Measurements from ENCODE around the gene GPER1.
"Not testable (repeated sequence)": the region's sequence is repeated elsewhere in the genome, so short reads cannot be mapped to it uniquely, and the experiment has no call there.

GPER1 gene

DNA sequence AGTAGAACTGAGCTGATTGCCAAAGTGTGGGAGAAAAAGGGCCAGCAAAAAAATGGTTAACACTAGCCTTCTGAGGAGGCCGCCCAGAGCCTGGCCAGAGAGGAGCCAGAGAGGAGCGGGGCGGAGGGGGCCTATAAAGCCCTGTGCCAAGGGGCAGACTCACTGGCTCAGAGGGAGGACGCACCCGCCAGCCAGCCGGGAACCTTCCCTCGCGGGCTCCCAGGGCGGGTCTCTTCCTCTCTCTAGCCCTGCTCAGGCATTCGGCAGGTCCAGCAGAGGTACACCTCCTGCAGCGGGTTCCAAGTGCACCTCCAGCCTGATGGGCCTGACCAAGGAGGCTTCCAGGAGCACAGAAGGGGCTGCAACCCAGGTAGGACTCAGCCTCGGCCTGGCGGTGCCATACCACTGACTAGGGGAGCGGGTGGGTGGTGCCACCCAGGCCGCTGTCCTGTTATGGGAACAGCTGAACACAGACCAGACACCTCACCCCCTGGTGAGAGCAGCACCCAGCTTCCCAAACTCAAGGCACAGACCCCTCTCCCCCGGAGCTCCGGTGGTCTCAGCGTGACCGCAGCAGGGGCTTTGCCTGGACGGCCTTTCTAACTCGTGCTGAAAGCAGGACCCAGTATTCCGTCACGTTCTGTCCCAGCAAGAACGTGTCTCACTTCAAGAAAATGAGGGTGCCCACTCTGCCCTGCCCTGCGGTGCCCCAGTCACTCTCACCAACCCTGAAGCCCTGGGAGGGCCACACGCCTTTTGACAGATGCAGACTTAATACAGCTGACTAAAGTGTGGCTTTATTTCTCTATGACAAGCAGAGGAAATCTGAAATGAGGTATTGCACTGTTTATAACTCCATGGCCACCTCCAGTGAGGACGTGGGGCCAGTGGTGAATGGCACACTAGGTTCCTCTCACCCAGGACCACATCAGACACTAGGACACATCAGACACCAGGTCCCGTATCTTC is at the start of gene GPER1:
GPER1 (plus strand) TSS at position 162 of the 969 bp plus-strand sequence. CDS start 3,616 bp downstream, outside the sequence.
- no peak for DNase-seq (ENCODE audit: low read depth in 2 of 2)

DNA sequence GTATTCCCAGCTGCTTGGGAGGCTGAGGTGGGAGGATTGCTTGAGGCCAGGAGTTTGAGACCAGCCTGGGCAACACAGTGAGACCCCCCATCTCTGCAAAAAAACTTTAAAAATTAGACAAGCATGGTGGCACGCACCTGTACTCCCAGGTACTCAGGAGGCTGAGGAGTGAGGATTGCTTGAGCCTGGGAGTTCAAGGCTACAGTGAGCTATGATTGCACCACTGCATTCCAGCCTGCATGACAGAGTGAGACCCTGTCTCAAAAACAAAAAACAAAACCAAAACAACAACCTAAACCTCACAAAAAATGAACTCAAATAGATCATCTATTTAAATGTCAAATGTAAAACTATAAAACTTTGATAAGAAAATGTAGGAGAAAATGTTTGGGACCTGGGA is 47.7 kb upstream of the GPER1 start:
- not testable (repeated sequence) for DNase-seq (ENCODE audit: low read depth in 2 of 2)

DNA sequence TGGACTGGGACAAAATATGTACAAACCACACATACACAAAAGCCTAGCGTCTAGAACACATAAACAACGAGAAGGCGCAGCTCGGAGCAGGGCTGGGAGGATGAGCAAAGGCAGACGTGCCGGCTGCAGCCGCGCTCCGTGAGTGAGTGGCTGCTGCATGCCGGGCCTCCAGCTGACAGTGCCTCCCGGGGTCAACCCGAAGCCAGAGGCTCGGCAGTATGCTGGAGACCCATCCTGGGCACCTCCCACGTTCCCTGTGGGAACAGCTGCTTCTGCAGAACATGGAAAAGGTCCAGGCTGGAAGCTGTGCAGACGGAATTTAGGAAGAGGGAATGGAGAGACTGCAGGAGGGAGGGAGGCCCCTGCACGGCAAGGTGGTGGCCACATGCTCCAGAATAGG is 47.1 kb upstream of the GPER1 start:
- DNase-seq (ENCODE audit: low read depth in 2 of 2): no peak

DNA sequence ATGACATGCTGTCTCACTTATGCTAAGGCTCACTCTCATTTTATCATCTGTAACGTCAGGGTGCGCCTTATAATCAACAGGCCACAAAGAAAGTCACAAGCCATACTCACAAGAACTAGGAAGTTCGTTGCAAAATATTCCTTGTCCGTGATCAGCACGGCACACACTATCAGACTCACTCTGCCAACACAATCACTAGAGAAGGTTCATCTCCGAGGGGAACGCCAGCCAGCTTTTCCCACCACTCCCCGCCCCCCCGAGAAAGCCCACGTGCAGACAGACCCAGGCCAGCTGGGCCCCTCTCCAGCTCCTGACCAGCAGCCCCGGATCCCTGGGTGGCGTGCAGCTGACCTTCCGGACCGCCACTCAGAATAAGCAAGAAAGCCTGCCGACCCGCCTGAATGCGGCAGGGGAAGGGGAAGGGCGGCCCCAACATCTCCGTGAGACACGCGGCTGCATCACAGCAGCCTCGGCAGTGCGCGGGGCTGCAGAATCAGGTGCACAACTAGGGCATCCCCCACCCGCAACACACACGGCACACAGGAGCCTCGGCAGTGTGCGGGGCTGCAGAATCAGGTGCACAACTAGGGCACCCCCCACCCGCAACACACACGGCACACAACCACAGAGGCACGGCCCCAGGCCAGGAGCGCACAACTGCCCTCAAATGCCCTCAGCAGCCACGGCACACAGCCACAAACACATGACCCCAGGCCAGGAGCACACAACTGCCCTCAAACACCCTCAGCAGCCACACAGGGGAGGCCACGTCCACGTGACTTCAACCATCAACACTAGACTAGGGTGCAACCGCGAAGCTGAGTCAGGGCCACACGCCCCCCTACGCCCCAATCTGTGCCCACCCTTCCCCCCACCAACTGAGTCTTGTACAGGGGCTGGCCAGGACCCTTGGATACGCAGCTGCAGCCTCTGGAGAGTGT is 46.1 kb upstream of the GPER1 start:
- no peak for DNase-seq (ENCODE audit: low read depth in 2 of 2)

DNA sequence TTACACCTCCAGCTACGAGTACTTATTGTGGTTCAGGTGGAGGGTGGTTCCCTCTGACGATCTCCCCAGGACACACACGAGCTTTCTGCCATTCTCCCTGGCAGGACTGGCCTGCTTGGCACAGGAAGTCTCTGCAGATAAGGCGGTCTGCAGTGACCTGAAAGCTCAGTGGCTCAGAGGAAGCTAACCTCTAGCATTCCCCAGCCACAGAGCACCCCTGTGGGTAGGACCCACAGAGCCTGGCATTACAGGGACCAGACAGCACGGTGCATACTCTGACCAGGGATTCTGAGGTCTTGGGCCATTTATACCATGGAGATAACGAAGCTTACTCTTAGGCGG is 45.5 kb upstream of the GPER1 start:
- DNase-seq (ENCODE audit: low read depth in 2 of 2): no peak

DNA sequence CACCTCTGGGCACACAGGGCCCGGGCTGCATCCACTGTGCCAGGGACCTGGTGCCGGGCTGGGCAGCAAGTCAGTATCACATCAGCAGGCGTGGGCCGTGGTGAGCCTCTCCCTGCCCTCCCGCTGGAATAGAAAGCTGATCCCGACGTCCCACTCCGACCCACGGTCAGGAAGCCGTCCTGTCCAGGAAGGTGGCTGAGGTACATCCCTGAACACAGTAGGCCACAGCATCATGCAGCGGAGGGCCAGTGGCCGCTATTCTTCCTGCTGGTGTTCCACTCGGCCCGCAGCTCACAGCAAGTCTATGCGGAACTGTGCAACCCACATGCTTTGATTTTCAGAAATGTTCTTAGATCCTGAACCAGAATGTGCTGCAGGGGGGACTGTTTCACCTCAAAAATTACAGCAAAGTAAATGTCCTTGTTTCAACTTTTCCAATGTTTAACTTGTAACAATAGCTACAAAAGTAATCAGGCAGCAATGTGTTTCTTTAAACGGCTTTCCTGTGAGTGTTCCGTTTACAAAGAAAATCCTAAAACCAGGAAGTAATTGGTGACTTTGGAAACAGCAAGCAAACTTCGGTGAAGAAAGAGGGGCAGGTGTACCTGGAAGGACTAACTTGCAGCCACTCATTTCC is 44.2 kb upstream of the GPER1 start:
- DNase-seq (ENCODE audit: low read depth in 2 of 2): no peak

DNA sequence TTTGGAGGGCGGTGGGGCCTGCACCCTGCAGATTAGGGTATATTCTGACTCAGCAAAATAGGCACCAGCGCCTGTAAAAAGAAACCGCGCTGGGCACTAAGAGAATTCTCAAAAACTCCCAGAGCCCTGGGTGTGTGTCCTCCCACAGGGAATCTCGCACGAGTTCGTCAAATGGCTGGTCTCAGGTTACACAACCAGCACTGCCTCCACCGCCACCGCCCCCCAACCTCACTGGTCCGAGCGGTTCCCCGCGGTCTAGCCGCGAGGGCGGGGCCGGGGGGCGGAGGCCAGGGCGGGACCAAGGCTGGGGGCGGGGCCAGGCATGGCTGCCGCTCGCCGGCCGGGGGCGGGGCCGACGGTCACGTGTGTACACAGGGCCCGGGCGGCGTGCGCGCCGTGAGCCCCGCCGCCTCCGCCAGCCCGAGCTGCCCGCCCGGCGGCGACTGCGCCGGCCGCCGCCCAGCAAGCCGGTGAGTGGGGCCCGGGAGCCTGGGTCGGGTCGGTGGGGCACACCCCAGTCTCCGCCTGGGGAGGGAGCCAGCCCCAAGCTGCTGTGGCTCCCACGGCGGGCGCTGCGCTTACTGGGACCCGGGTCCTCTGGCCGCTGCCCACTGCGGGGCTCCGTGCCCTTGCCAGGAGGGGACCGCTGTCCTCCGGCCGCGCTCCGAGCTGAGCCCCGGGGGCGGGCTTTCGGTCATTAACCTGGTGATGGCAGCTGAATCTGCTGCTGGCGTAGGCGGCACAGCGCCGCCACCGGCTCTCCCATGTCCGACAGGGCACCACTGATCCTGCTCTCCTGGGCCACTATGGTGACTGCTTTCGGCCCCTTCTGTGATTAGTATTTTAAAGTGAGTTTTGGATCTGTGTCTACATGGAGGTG is 43.5 kb upstream of the GPER1 start, which contains the start of gene GPR146:
GPR146 (plus strand) TSS at position 358 of the 880 bp plus-strand sequence. CDS start 12,970 bp downstream, outside the sequence.
- peak; percentile 94 to 95 for DNase-seq (ENCODE audit: low read depth in 2 of 2)

DNA sequence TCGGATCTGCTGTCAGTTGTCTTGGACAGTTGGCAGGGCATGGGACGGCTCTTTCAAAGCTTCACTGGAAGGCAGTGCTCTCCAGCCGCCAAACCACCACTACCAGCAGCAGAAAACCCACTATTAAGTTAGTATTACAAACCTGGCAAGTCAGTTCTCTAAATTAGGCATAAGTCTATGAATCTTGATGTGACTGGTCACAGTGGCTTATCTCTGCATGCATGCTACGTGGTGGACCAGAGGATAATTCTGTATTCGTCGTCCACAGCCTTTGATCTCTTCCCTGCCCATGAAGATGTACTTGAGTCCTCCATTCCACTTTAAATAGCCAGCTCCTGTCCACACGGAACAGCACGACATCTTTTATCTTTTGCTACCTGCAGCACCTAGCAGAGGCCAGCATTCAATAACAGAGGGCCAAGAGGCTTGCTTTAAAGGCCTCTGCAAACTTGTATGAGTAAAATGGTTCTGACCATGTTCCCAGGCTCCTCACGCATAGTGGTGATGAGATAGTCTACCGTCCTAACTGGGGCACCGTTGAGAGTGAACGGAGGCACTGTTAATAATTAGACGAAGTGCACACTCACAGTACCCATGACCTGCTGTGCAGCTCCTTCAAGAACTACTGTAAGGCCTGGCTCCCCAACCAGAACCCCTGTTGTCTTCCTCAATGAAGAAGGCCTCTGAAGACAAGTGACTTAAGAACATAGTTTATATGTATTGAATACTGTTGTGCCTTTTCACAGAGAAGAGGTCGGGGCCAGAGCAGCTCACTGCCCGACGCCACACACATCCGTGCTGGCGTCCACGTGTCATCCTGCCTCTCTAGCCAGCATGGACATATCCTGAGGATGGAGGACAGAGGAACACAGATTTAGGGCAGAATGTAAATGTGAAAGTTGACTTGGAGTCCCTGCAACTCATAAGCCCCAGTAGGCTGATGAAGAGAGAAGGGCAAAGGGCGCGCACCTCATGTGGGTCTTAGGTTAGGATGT is 42.5 kb upstream of the GPER1 start:
- no peak for DNase-seq (ENCODE audit: low read depth in 2 of 2)

DNA sequence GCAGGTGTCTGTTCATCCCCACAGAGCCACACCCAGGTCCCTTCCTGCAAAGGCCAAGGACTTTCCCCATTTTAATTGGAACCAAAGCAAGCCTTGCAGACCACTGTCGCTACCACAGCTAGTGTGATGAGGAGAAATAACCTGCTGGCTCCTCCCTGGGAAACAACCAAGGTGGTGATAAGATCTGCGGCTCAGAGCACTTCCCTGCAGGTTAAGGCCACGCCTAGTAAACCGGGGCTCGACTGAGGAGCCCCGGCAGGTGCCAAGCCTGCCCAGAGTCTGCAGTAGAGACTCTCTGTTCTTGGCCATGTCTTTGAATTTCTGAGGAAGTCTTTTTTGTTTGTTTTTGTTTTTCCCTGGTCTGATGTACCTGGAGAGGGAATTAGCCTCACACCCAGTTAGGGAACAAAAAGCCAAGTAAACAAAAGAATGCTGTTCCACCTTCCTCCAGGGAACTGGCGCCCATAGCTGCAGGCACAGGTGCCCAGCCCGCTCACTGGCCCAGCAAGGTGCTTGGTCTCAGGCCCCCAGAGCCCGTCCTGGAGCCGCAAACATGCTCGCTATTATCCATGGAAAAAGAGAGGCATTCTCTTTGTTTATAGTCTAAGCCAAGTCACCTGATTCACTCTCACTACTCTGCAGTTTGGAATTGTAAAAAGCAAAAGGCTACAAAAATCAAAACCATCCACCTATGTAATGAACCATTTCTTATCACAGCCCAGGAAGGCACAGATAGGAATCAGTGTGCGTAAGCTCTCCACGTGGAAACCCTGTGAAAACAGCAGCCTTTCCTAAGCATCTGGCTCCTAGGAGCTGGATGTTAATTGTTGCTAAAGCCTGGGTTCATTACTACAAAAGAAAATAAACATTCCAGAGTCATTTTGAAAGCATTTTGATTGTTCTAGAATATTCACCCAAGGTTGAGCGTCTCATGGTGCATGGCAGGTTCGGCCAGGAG is 40.9 kb upstream of the GPER1 start:
- DNase-seq (ENCODE audit: low read depth in 2 of 2): no peak

DNA sequence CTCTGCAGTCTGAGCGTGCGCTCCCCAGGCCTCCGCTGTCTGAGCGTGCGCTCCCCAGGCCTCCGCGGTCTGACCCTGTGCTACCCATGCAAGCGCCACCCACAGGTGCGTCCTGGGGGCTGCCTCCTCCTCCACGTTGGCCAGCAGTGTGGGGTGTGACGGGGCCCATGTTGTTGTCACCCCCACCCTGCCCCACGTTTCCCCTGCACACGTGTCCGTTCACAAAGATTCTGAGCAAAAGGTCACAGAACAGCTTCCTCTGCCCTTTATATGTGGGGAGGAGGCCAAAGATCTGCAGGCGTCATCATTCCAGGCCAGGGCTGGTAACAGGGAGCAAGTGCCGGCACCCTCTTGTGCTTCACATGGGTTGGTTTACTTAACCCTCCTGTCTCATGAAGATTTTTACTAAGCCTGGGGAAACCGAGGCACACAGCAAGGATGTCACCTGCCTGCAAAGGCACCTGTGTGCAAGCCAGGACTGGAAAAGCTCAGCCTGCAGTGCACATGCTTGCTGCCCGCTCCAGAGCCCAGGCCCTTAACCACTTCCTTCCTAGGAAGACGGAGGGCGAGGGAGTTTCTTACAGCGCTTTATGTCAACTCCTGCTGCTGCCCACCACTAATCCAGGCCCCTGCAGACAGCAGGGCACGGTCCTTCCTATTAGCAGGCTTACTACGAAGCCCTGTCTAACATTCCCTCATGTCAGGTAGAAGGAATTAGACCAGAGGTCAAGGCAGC is 38.7 kb upstream of the GPER1 start:
- no peak for DNase-seq (ENCODE audit: low read depth in 2 of 2)

DNA sequence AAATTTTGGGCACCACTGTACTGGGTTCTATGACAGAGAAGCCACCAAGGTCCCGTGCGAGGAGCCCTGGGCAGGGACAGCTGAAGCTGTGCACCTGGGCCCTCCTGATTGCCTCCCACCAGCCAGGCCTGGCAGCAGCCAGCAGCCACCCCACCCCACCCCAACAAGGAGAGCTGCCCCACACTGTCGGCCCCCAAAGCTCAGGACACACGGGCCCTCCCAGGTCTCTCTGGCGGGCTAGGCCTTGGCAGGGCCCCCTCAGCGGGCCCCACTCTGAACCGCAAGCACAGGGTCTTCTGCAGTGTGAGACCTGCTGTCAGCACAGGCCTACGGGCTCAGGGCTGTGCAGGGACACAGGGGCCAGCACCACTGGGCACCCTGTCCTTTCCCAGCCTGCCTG is 38.1 kb upstream of the GPER1 start:
- DNase-seq (ENCODE audit: low read depth in 2 of 2): no peak

DNA sequence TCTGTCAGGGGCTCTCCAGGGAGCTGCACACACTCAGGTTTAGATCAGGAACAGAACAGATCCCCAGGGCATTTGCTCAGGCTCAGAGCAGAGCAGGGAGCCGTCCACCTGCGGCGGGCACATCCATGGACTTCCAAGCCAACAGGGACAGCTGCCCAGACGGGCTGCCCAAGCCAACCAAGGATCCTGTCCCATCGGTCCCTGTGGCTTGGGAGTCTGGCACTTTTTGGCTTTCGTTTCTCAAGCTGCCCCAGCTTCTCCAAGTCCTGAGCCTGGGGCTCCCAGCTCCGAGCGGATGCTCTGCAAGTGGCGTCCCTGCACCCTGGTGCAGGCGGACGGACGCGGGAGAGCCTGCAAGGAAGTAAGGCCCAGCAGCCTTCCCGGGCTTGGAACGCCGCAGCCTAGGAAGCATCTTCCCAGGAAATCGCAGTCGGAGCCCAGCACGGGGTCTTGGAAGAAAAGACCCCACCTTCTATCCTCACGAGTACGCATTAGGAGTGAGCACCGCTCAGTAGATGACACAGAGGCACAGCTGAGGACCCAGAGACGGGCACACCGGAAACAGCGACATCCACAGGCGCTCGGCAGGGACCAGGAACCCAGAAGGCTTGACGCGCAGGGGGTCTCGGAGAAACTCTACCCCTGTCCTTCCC is 37.5 kb upstream of the GPER1 start:
- DNase-seq (ENCODE audit: low read depth in 2 of 2): no peak

DNA sequence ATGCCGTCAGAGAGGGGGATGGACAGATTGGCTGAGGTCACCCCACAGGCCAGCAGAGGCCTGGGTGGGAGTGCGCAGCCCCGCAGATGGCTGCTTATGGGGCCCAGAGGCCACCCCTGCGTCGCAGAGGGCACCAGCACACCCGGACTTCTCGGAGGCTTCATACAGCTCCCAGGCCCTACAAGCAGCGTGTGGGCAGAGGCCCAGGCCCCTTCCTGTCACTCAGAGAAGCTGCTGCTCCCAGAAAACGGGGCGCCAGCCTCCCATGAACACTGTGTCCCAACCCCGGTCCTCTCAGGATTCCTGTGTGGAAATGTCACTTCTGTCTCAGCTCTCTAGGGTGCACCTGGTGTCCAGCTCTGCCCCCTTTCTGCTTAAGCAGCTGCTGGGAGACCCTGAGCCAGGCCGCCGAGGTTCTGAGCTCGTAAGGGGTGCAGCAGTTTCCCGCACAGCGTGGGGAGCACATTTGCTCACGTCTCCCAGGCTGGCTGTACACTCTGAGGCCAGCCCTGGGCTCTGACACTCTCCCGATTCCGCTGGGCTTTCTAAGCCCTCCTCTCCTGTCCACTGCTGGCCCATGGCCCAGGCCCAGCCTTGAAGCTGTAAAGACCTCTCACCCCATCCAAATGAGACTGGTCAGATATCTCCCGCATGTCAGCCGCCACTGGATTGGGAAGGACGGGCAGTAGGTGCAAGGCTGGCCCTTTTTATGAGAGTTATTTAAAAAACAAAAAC is 36.8 kb upstream of the GPER1 start:
- no peak for DNase-seq (ENCODE audit: low read depth in 2 of 2)

DNA sequence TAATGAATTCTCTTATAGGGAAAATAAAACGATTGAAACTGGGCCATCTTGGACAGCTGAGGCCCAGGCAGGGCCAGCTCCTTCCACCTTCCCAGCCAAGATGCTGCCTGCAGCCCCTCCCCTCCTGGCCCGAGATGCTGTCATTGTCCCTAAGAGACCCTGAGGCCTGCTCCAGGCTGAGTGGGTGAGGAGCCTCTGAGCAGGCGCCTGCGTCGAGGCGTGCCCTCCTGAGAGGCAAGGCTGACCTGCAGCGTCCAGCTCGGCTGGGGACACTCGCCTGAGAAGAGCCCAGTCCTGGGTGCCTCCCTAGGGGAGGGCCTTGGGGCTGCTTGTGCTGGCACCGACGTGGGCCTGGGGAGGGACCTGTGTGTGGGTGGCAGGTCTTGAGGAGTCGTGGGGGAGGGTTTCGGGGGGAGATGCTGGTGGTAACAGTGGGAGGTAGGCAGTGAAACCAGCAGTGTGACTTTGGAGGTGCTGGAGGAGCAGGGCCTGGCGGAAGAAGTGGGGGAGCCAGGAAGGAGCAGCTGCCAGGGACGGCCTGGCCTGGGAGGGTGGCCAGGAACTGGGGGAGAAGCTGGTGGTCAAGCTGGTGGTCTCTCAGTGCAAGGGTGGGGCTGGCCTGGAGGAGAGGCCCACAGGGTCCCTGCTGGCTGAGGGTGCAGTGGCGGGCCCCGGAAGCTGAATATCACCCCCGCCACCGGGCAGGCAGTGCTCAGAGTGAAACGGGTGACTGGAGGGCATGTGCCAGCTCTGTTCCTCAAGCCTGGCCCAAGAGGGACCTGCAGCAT is 35.7 kb upstream of the GPER1 start:
- DNase-seq (ENCODE audit: low read depth in 2 of 2): no peak

DNA sequence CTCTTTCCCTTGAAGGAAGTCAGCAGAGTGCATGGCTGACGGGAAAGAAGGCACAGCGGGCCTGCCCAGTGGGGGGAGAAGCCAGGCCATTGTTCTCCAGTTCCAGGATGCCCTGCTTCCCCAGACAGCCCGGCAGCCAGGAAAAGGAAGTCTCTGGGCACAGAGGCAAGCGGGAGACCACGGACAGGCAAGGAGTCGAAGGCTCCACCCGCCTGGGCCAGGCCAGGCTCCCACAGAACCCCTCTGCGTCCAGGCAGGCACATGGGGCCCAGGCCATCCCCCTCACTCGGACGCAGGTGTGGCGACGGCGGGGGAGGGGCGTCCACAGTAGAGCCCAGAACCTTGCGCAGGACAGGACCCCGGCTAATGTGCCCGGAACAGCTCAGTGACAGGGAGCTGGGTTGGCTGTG is 34.9 kb upstream of the GPER1 start:
- DNase-seq (ENCODE audit: low read depth in 2 of 2): no peak
